WTC11 (cell line): ENCODE data around the gene PRDX2. TPM values are rescaled to one million over a fixed set of nuclear protein-coding genes. Genes with fewer than 3 reads are reported as not detected.
A peak's percentile ranks its signal among the peaks of the same experiment; 100 is the strongest.

Experiments
- ELF4 ChIP-seq: sonication (generic); formaldehyde crosslinking; IDR thresholded peaks from 2 replicates; pipeline ENCODE4 v1.8.1; 2022; ENCODE audit warnings: low read depth, mild to moderate bottlenecking, moderate library complexity, missing genetic modification reagents
- FOXJ3 ChIP-seq: sonication (generic); formaldehyde crosslinking; IDR thresholded peaks from 2 replicates; pipeline ENCODE4 v1.9.0; 2021; ENCODE audit warnings: missing genetic modification reagents, mild to moderate bottlenecking, borderline replicate concordance
- FOXK1 ChIP-seq: sonication (generic); formaldehyde crosslinking; IDR thresholded peaks from 2 replicates; pipeline ENCODE4 v1.8.0; 2022; ENCODE audit warnings: mild to moderate bottlenecking, moderate library complexity, missing genetic modification reagents
- GRHL2 ChIP-seq: fragments of 250-450 bp; sonication (Bioruptor Pico); IDR thresholded peaks from 2 replicates; pipeline ENCODE4 v1.8.0; 2022; ENCODE audit warnings: mild to moderate bottlenecking, moderate library complexity; ENCODE audit not compliant: insufficient replicate concordance, severe bottlenecking
- HMGA2 ChIP-seq: fragments of 250-450 bp; sonication (Bioruptor Pico); IDR thresholded peaks from 2 replicates; pipeline ENCODE4 v1.4.0; 2021; ENCODE audit warnings: mild to moderate bottlenecking, moderate library complexity
- MLX ChIP-seq: sonication (generic); formaldehyde crosslinking; IDR thresholded peaks from 2 replicates; pipeline ENCODE4 v1.8.1; 2023; ENCODE audit warnings: mild to moderate bottlenecking, missing genetic modification reagents, moderate library complexity
- MXD4 ChIP-seq: fragments of 250-450 bp; sonication (Bioruptor Pico); IDR thresholded peaks from 2 replicates; pipeline ENCODE4 v1.8.0; 2021; ENCODE audit warnings: mild to moderate bottlenecking, moderate library complexity, borderline replicate concordance
- MYBL2 ChIP-seq: sonication (generic); formaldehyde crosslinking; IDR thresholded peaks from 2 replicates; pipeline ENCODE4 v1.8.1; 2023; ENCODE audit warnings: mild to moderate bottlenecking, moderate library complexity, missing genetic modification reagents
- NR3C1 ChIP-seq: sonication (generic); formaldehyde crosslinking; conservative IDR thresholded peaks from 2 replicates; pipeline ENCODE4 v1.8.1; 2023; ENCODE audit warnings: low read depth, mild to moderate bottlenecking, missing genetic modification reagents
- PRRX2 ChIP-seq: fragments of 250-450 bp; sonication (Bioruptor Pico); IDR thresholded peaks from 2 replicates; pipeline ENCODE4 v1.8.0; 2021; ENCODE audit warnings: mild to moderate bottlenecking
- RORB ChIP-seq: fragments of 250-450 bp; sonication (Bioruptor Pico); IDR thresholded peaks from 2 replicates; pipeline ENCODE4 v1.9.0; 2021; ENCODE audit warnings: mild to moderate bottlenecking
- SMAD4 ChIP-seq: sonication (generic); formaldehyde crosslinking; IDR thresholded peaks from 2 replicates; pipeline ENCODE4 v1.8.0; 2022; ENCODE audit warnings: mild to moderate bottlenecking, missing genetic modification reagents
- SP1 ChIP-seq: sonication (generic); formaldehyde crosslinking; conservative IDR thresholded peaks from 2 replicates; pipeline ENCODE4 v1.8.1; 2022; ENCODE audit warnings: missing genetic modification reagents
- STAT6 ChIP-seq: sonication (generic); formaldehyde crosslinking; conservative IDR thresholded peaks from 2 replicates; pipeline ENCODE4 v1.8.1; 2023; ENCODE audit warnings: mild to moderate bottlenecking, low read depth, missing genetic modification reagents, moderate library complexity
- TCF7 ChIP-seq: sonication (generic); formaldehyde crosslinking; IDR thresholded peaks from 2 replicates; pipeline ENCODE4 v1.8.0; 2022; ENCODE audit warnings: mild to moderate bottlenecking, low read depth, missing genetic modification reagents, moderate library complexity
- TEAD1 ChIP-seq: sonication (generic); formaldehyde crosslinking; IDR thresholded peaks from 2 replicates; pipeline ENCODE4 v1.8.0; 2022; ENCODE audit warnings: mild to moderate bottlenecking, missing genetic modification reagents
- ZNF232 ChIP-seq: sonication (generic); formaldehyde crosslinking; IDR thresholded peaks from 2 replicates; pipeline ENCODE4 v1.8.0; 2022; ENCODE audit warnings: mild to moderate bottlenecking, missing genetic modification reagents
- ZNF317 ChIP-seq: sonication (generic); formaldehyde crosslinking; IDR thresholded peaks from 2 replicates; pipeline ENCODE4 v1.8.1; 2023; ENCODE audit warnings: low read depth, mild to moderate bottlenecking, moderate library complexity, missing genetic modification reagents, borderline replicate concordance
- ZNF396 ChIP-seq: fragments of 250-450 bp; sonication (Bioruptor Pico); IDR thresholded peaks from 2 replicates; pipeline ENCODE4 v1.8.0; 2021; ENCODE audit warnings: mild to moderate bottlenecking, moderate library complexity, borderline replicate concordance
- ZNF416 ChIP-seq: fragments of 250-450 bp; sonication (Bioruptor Pico); IDR thresholded peaks from 2 replicates; pipeline ENCODE4 v1.9.0; 2021; ENCODE audit warnings: mild to moderate bottlenecking, inconsistent platforms
- ZNF423 ChIP-seq: fragments of 250-450 bp; sonication (Bioruptor Pico); IDR thresholded peaks from 2 replicates; pipeline ENCODE4 v2.1.2; 2022; ENCODE audit warnings: mild to moderate bottlenecking, moderate library complexity
- ZNF671 ChIP-seq: fragments of 250-450 bp; sonication (Bioruptor Pico); IDR thresholded peaks from 2 replicates; pipeline ENCODE4 v1.8.0; 2021; ENCODE audit warnings: mild to moderate bottlenecking
- total RNA-seq: library from RNA; stranded (reverse); gene quantifications from 3 replicates; pipeline ENCODE4 v1.2.3, GENCODE V29; 2021
- TF ChIP-seq, protein P1 (sequence below): sonication (generic); formaldehyde crosslinking; IDR thresholded peaks from 2 replicates; pipeline ENCODE4 v1.8.0; 2022; ENCODE audit warnings: mild to moderate bottlenecking, missing genetic modification reagents
- TF ChIP-seq, protein P2 (sequence below): sonication (generic); formaldehyde crosslinking; IDR thresholded peaks from 2 replicates; pipeline ENCODE4 v1.8.0; 2023; ENCODE audit warnings: mild to moderate bottlenecking, missing genetic modification reagents
- TF ChIP-seq, protein P3 (sequence below): sonication (generic); formaldehyde crosslinking; IDR thresholded peaks from 2 replicates; pipeline ENCODE4 v1.8.0; 2022; ENCODE audit warnings: mild to moderate bottlenecking, missing genetic modification reagents
- TF ChIP-seq, protein P4 (sequence below): sonication (generic); formaldehyde crosslinking; IDR thresholded peaks from 2 replicates; pipeline ENCODE4 v1.8.1; 2023; ENCODE audit warnings: mild to moderate bottlenecking, missing genetic modification reagents
- TF ChIP-seq, protein P5 (sequence below): sonication (generic); formaldehyde crosslinking; IDR thresholded peaks from 2 replicates; pipeline ENCODE4 v1.8.1; 2022; ENCODE audit warnings: mild to moderate bottlenecking, moderate library complexity, missing genetic modification reagents
- TF ChIP-seq, protein P6 (sequence below): fragments of 250-450 bp; sonication (Bioruptor Pico); IDR thresholded peaks from 2 replicates; pipeline ENCODE4 v1.8.0; 2021; ENCODE audit warnings: mild to moderate bottlenecking

PRDX2 gene
- total RNA-seq, 1 experiment from 2014 or later: 378 TPM

GRCh38 chr19:12757544-12758274, 43.9 kb downstream of the PRDX2 start (continued):
- TF ChIP-seq, protein P1, sequence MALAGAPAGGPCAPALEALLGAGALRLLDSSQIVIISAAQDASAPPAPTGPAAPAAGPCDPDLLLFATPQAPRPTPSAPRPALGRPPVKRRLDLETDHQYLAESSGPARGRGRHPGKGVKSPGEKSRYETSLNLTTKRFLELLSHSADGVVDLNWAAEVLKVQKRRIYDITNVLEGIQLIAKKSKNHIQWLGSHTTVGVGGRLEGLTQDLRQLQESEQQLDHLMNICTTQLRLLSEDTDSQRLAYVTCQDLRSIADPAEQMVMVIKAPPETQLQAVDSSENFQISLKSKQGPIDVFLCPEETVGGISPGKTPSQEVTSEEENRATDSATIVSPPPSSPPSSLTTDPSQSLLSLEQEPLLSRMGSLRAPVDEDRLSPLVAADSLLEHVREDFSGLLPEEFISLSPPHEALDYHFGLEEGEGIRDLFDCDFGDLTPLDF: no peak
- no peak for TF ChIP-seq ZNF423 (CRISPR knock-in tag)
- no peak for TF ChIP-seq TCF7
- no peak for TF ChIP-seq MYBL2 (CRISPR knock-in tag)
- no peak for TF ChIP-seq STAT6 (CRISPR knock-in tag)
- TF ChIP-seq SMAD4 (CRISPR knock-in tag): no peak
- 0 out of 2 replicates have a peak, but pooled peaks have one; percentile 31 for TF ChIP-seq FOXK1 (CRISPR knock-in tag)
- no peak for TF ChIP-seq HMGA2 (CRISPR knock-in tag)
- no peak for TF ChIP-seq MLX (CRISPR knock-in tag)
- TF ChIP-seq, protein P2, sequence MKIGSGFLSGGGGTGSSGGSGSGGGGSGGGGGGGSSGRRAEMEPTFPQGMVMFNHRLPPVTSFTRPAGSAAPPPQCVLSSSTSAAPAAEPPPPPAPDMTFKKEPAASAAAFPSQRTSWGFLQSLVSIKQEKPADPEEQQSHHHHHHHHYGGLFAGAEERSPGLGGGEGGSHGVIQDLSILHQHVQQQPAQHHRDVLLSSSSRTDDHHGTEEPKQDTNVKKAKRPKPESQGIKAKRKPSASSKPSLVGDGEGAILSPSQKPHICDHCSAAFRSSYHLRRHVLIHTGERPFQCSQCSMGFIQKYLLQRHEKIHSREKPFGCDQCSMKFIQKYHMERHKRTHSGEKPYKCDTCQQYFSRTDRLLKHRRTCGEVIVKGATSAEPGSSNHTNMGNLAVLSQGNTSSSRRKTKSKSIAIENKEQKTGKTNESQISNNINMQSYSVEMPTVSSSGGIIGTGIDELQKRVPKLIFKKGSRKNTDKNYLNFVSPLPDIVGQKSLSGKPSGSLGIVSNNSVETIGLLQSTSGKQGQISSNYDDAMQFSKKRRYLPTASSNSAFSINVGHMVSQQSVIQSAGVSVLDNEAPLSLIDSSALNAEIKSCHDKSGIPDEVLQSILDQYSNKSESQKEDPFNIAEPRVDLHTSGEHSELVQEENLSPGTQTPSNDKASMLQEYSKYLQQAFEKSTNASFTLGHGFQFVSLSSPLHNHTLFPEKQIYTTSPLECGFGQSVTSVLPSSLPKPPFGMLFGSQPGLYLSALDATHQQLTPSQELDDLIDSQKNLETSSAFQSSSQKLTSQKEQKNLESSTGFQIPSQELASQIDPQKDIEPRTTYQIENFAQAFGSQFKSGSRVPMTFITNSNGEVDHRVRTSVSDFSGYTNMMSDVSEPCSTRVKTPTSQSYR: no peak
- TF ChIP-seq MXD4 (CRISPR knock-in tag): no peak
- TF ChIP-seq PRRX2 (CRISPR knock-in tag): no peak
- TF ChIP-seq TEAD1 (CRISPR knock-in tag): no peak
- no peak for TF ChIP-seq NR3C1 (CRISPR knock-in tag)
- peak; percentile 45; the same call in 1 of the 2 replicates for TF ChIP-seq ZNF416 (CRISPR knock-in tag)
- TF ChIP-seq RORB: no peak
- TF ChIP-seq SP1 (CRISPR knock-in tag): peak; percentile 30; the same call in 1 of the 2 replicates
- TF ChIP-seq, protein P3, sequence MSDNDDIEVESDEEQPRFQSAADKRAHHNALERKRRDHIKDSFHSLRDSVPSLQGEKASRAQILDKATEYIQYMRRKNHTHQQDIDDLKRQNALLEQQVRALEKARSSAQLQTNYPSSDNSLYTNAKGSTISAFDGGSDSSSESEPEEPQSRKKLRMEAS (CRISPR knock-in tag): no peak
- TF ChIP-seq ZNF317 (CRISPR knock-in tag): no peak
- TF ChIP-seq, protein P4, sequence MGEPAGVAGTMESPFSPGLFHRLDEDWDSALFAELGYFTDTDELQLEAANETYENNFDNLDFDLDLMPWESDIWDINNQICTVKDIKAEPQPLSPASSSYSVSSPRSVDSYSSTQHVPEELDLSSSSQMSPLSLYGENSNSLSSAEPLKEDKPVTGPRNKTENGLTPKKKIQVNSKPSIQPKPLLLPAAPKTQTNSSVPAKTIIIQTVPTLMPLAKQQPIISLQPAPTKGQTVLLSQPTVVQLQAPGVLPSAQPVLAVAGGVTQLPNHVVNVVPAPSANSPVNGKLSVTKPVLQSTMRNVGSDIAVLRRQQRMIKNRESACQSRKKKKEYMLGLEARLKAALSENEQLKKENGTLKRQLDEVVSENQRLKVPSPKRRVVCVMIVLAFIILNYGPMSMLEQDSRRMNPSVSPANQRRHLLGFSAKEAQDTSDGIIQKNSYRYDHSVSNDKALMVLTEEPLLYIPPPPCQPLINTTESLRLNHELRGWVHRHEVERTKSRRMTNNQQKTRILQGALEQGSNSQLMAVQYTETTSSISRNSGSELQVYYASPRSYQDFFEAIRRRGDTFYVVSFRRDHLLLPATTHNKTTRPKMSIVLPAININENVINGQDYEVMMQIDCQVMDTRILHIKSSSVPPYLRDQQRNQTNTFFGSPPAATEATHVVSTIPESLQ (CRISPR knock-in tag): no peak
- TF ChIP-seq ELF4 (CRISPR knock-in tag): no peak
- TF ChIP-seq, protein P5, sequence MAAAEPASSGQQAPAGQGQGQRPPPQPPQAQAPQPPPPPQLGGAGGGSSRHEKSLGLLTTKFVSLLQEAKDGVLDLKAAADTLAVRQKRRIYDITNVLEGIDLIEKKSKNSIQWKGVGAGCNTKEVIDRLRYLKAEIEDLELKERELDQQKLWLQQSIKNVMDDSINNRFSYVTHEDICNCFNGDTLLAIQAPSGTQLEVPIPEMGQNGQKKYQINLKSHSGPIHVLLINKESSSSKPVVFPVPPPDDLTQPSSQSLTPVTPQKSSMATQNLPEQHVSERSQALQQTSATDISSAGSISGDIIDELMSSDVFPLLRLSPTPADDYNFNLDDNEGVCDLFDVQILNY (CRISPR knock-in tag): no peak
- TF ChIP-seq, protein P6, sequence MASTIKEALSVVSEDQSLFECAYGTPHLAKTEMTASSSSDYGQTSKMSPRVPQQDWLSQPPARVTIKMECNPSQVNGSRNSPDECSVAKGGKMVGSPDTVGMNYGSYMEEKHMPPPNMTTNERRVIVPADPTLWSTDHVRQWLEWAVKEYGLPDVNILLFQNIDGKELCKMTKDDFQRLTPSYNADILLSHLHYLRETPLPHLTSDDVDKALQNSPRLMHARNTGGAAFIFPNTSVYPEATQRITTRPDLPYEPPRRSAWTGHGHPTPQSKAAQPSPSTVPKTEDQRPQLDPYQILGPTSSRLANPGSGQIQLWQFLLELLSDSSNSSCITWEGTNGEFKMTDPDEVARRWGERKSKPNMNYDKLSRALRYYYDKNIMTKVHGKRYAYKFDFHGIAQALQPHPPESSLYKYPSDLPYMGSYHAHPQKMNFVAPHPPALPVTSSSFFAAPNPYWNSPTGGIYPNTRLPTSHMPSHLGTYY (CRISPR knock-in tag): peak; percentile 66; the same call in 1 of the 2 replicates
- TF ChIP-seq ZNF232 (CRISPR knock-in tag): no peak
- no peak for TF ChIP-seq FOXJ3 (CRISPR knock-in tag)
- TF ChIP-seq ZNF396 (CRISPR knock-in tag): no peak
- 0 out of 2 replicates have a peak, but pooled peaks have one; percentile 27 for TF ChIP-seq ZNF671
- no peak for TF ChIP-seq GRHL2 (CRISPR knock-in tag)
